Vagina (tissue), 2 donors: ENCODE data around the gene ASTN1.

ENCODE experiments used
- POLR2A ChIP-seq, 2 donors: fragments of 450-650 bp; IDR thresholded peaks; one replicate each; pipeline ENCODE4 v1.6.1; 2017; ENCODE audit warnings: antibody characterized with exemption in 2 of 2, mild to moderate bottlenecking in 2 of 2, moderate library complexity in 2 of 2
- POLR2AphosphoS5 ChIP-seq, 2 donors: sonication (generic); formaldehyde crosslinking; IDR thresholded peaks; one replicate each; pipeline ENCODE4 v1.9.0; 2017; ENCODE audit warnings: antibody characterized with exemption in 2 of 2, mild to moderate bottlenecking in 2 of 2, low read depth in 1 of 2; ENCODE audit not compliant: insufficient read depth in 1 of 2
- TF ChIP-seq, protein P1 (sequence below), 3 experiments: fragments of 450-650 bp in 2 of 3; fragments of 200-600 bp in 1 of 3; sonication (generic) in 1 of 3; IDR thresholded peaks; one replicate each; pipeline ENCODE4 v1.5.1; 2017 to 2019; ENCODE audit warnings: antibody characterized with exemption in 3 of 3, mild to moderate bottlenecking in 2 of 3, moderate library complexity in 2 of 3

DNA sequence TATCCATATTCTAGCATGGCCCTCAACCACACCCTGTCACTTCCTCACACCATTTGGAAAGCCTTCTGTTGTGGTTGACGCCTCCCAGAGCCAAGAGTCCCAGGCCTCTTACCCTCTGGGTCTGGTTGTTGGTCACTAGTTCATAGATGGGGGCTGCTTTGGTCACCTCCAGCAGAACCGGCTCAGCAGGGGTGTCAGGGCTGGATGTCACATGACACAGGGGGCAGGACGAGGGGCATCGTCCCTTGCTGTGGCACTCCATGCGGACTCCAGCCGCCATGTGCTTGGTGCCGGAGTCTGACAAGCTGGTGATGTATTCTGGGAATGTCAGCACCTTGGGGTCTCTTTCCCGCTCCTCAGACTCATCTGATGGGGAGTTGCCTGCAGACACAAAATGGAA, 270.1 kb downstream of the ASTN1 start:
- TF ChIP-seq, protein P1, sequence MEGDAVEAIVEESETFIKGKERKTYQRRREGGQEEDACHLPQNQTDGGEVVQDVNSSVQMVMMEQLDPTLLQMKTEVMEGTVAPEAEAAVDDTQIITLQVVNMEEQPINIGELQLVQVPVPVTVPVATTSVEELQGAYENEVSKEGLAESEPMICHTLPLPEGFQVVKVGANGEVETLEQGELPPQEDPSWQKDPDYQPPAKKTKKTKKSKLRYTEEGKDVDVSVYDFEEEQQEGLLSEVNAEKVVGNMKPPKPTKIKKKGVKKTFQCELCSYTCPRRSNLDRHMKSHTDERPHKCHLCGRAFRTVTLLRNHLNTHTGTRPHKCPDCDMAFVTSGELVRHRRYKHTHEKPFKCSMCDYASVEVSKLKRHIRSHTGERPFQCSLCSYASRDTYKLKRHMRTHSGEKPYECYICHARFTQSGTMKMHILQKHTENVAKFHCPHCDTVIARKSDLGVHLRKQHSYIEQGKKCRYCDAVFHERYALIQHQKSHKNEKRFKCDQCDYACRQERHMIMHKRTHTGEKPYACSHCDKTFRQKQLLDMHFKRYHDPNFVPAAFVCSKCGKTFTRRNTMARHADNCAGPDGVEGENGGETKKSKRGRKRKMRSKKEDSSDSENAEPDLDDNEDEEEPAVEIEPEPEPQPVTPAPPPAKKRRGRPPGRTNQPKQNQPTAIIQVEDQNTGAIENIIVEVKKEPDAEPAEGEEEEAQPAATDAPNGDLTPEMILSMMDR (IDR thresholded peaks at IDR 0.05), result no peak
- TF ChIP-seq POLR2A (IDR thresholded peaks at IDR 0.05), result no peak
- TF ChIP-seq POLR2AphosphoS5 (IDR thresholded peaks at IDR 0.05; ENCODE audit: insufficient read depth in 1 of 2, low read depth in 1 of 2), result no peak
